ENCODE data around the gene CEP68.

- TF ChIP-seq CTCF (IDR thresholded peaks at IDR 0.05) (no peak), ZFX (IDR thresholded peaks at IDR 0.05; ENCODE audit: borderline replicate concordance) (no peak)
These were observed 77.4 kb downstream of the CEP68 start for GRCh38 chr2:65133626-65134025.
